DMS53 treated with DMSO at 0.1 percent for 48 hours (cell line): ENCODE data around the gene PAK4.
"Not testable (repeated sequence)": the region's sequence is repeated elsewhere in the genome, so short reads cannot be mapped to it uniquely, and the experiment has no call there.

Source experiments
- DNase-seq: peaks from one replicate; lab custom pipeline; 2025; ENCODE audit not compliant: unreplicated experiment; lab: John Stamatoyannopoulos, UW

Gene PAK4

GRCh38 chr19:39125554-39126311, at the start of gene PAK4:
PAK4 (plus strand) TSS chr19:39125786; CDS start chr19:39169554, 43,768 bp downstream.
- DNase-seq: peak; percentile 97

- no peak for DNase-seq
Observed at GRCh38 chr19:39077323-39077722, 48.3 kb upstream of the PAK4 start.

GRCh38 chr19:39078436-39079200, 47.0 kb upstream of the PAK4 start:
- no peak for DNase-seq

GRCh38 chr19:39080431-39080830, 45.2 kb upstream of the PAK4 start:
- DNase-seq: no peak

GRCh38 chr19:39082167-39082566, 43.4 kb upstream of the PAK4 start:
- no peak for DNase-seq

GRCh38 chr19:39082745-39083598, 42.6 kb upstream of the PAK4 start:
- DNase-seq: no peak

- no peak for DNase-seq
Observed at GRCh38 chr19:39083599-39083982, 42.0 kb upstream of the PAK4 start.

GRCh38 chr19:39083983-39084731, 41.4 kb upstream of the PAK4 start, which contains the start of gene ACP7:
ACP7 (plus strand) TSS chr19:39084368; CDS start chr19:39085270, 902 bp downstream.
- DNase-seq: no peak

- DNase-seq: no peak
Observed at GRCh38 chr19:39084732-39085080, 40.9 kb upstream of the PAK4 start.

GRCh38 chr19:39085392-39085791, 40.2 kb upstream of the PAK4 start:
- DNase-seq: no peak

- no peak for DNase-seq
Observed at GRCh38 chr19:39086386-39086785, 39.2 kb upstream of the PAK4 start.

- no peak for DNase-seq
Observed at GRCh38 chr19:39087907-39088686, 37.5 kb upstream of the PAK4 start.

GRCh38 chr19:39090016-39090415, 35.6 kb upstream of the PAK4 start:
- DNase-seq: not testable (repeated sequence)

GRCh38 chr19:39090881-39091280, 34.7 kb upstream of the PAK4 start:
- DNase-seq: no peak

- DNase-seq: not testable (repeated sequence)
Observed at GRCh38 chr19:39095799-39096540, 29.6 kb upstream of the PAK4 start.

- no peak for DNase-seq
Observed at GRCh38 chr19:39097299-39097698, 28.3 kb upstream of the PAK4 start.

GRCh38 chr19:39097721-39098120, 27.9 kb upstream of the PAK4 start:
- no peak for DNase-seq

GRCh38 chr19:39098365-39099269, 27.0 kb upstream of the PAK4 start:
- DNase-seq: no peak
